Activated CD4-positive, alpha-beta T cell treated with anti-CD3 and anti-CD28 coated beads, Interleukin-2, amount 50 U/mL, for 1 hour (primary cell): Measurements from ENCODE around the gene OR2L13.
"Not testable (repeated sequence)": the region's sequence is repeated elsewhere in the genome, so short reads cannot be mapped to it uniquely, and the experiment has no call there.

ENCODE experiments used
- DNase-seq: peaks from one replicate; pipeline ENCODE4 v3.0.0-alpha.2; 2020

OR2L13 gene

GRCh38 chr1:248094884-248095283 lies at the start of gene OR2L13:
TSS of gene OR2L13 (plus strand) at chr1:248095184. CDS start at chr1:248099376, 4,192 bp downstream.
- DNase-seq, result no peak

GRCh38 chr1:248045209-248045608 lies 49.8 kb upstream of the OR2L13 start:
- DNase-seq, result no peak

GRCh38 chr1:248046536-248046935 lies 48.4 kb upstream of the OR2L13 start, which contains the start of gene OR2L3:
TSS of gene OR2L3 (plus strand) at chr1:248046836. CDS start at chr1:248060682, 13,846 bp downstream.
- no peak for DNase-seq

- DNase-seq, result no peak
Observed at GRCh38 chr1:248047008-248047407, 48.0 kb upstream of the OR2L13 start.

- no peak for DNase-seq
Observed at GRCh38 chr1:248054671-248055070, 40.3 kb upstream of the OR2L13 start.

GRCh38 chr1:248055261-248055660 lies 39.7 kb upstream of the OR2L13 start:
- DNase-seq, result no peak

- DNase-seq, result no peak
Observed at GRCh38 chr1:248065071-248065470, 29.9 kb upstream of the OR2L13 start.

- DNase-seq, result no peak
Observed at GRCh38 chr1:248065604-248066003, 29.4 kb upstream of the OR2L13 start.

GRCh38 chr1:248083864-248084263 lies 11.1 kb upstream of the OR2L13 start:
- not testable (repeated sequence) for DNase-seq

- no peak for DNase-seq
Observed at GRCh38 chr1:248098529-248098928, 3.5 kb downstream of the OR2L13 start.

GRCh38 chr1:248102847-248103246 lies 7.9 kb downstream of the OR2L13 start:
- no peak for DNase-seq

GRCh38 chr1:248111157-248111556 lies 16.2 kb downstream of the OR2L13 start:
- DNase-seq, result no peak

GRCh38 chr1:248114890-248115289 lies 19.9 kb downstream of the OR2L13 start:
- DNase-seq, result no peak

- no peak for DNase-seq
Observed at GRCh38 chr1:248127653-248128052, 32.7 kb downstream of the OR2L13 start.

- DNase-seq, result no peak
Observed at GRCh38 chr1:248136811-248137210, 41.8 kb downstream of the OR2L13 start.

- no peak for DNase-seq
Observed at GRCh38 chr1:248140846-248141245, 45.9 kb downstream of the OR2L13 start.

- DNase-seq, result no peak
Observed at GRCh38 chr1:248143311-248143710, 48.3 kb downstream of the OR2L13 start.

- DNase-seq, result no peak
Observed at GRCh38 chr1:248144513-248145198, 49.7 kb downstream of the OR2L13 start, which contains the start of gene OR2M5. TSS of gene OR2M5 (plus strand) at chr1:248145148. CDS start at chr1:248145148, 0 bp downstream.
